ENCODE results near the gene BTBD16. TPM values are rescaled to one million over a fixed set of nuclear protein-coding genes. Genes with fewer than 3 reads are reported as not detected.
A peak's percentile ranks its signal among the peaks of the same experiment; 100 is the strongest.

Gene BTBD16
- total and polyA plus RNA-seq, 2 donors from 2014 or later, result 0.34 to 1.2 TPM

- Histone ChIP-seq H3K9me3 (ENCODE audit: control insufficient read depth in 2 of 3, insufficient read depth in 1 of 3, low read length in 3 of 3) (no peaks in the 10 kb centered on the region), H3K9ac (ENCODE audit: low read length in 3 of 3) (no peak overlapping the region), H3K27ac (ENCODE audit: low read depth in 2 of 2, low read length in 2 of 2) (peak overlapping the region in 1 of 2 donors; percentile 4), H3K36me3 (ENCODE audit: control insufficient read depth in 2 of 3, insufficient read depth in 3 of 3, low read length in 3 of 3) (no peaks in the 10 kb centered on the region), H3K27me3 (ENCODE audit: control insufficient read depth, insufficient read depth, low read length) (no peaks in the 10 kb centered on the region), H3K4me3 (ENCODE audit: low read length in 3 of 3) (peak overlapping the region in 2 of 3 donors; percentile 12 to 39), H3K4me1 (ENCODE audit: control insufficient read depth in 2 of 3, insufficient read depth in 2 of 3, low read depth in 1 of 3, low read length in 3 of 3) (peaks cover 0 to 14% (median 3%) of the 10 kb centered on the region in 3 donors)
- TF ChIP-seq, protein P1, sequence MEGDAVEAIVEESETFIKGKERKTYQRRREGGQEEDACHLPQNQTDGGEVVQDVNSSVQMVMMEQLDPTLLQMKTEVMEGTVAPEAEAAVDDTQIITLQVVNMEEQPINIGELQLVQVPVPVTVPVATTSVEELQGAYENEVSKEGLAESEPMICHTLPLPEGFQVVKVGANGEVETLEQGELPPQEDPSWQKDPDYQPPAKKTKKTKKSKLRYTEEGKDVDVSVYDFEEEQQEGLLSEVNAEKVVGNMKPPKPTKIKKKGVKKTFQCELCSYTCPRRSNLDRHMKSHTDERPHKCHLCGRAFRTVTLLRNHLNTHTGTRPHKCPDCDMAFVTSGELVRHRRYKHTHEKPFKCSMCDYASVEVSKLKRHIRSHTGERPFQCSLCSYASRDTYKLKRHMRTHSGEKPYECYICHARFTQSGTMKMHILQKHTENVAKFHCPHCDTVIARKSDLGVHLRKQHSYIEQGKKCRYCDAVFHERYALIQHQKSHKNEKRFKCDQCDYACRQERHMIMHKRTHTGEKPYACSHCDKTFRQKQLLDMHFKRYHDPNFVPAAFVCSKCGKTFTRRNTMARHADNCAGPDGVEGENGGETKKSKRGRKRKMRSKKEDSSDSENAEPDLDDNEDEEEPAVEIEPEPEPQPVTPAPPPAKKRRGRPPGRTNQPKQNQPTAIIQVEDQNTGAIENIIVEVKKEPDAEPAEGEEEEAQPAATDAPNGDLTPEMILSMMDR (IDR thresholded peaks at IDR 0.05; ENCODE audit: borderline replicate concordance, extremely low read depth, insufficient read depth), result no peak
- FAIRE-seq (peak; percentile 83), DNase-seq (no peak)
- intact Hi-C loops (cut with DNase I), result no loop called here
These were observed 115.4 kb downstream of the BTBD16 start for GRCh38 chr10:122386514-122386913.

- Histone ChIP-seq H3K36me3 (ENCODE audit: control insufficient read depth in 2 of 3, insufficient read depth in 3 of 3, low read length in 3 of 3) (no peaks in the 10 kb centered on the region), H3K27ac (ENCODE audit: low read depth in 2 of 2, low read length in 2 of 2) (no peak overlapping the region), H3K4me3 (ENCODE audit: low read length in 3 of 3) (no peak overlapping the region), H3K9me3 (ENCODE audit: control insufficient read depth in 2 of 3, insufficient read depth in 1 of 3, low read length in 3 of 3) (no peaks in the 10 kb centered on the region), H3K9ac (ENCODE audit: low read length in 3 of 3) (no peak overlapping the region), H3K4me1 (ENCODE audit: control insufficient read depth in 2 of 3, insufficient read depth in 2 of 3, low read depth in 1 of 3, low read length in 3 of 3) (peaks cover 0 to 14% (median 3%) of the 10 kb centered on the region in 3 donors), H3K27me3 (ENCODE audit: control insufficient read depth, insufficient read depth, low read length) (no peaks in the 10 kb centered on the region)
- DNase-seq (no peak), FAIRE-seq (no peak)
- TF ChIP-seq, protein P1 (IDR thresholded peaks at IDR 0.05; ENCODE audit: borderline replicate concordance, extremely low read depth, insufficient read depth), result no peak
- intact Hi-C loops (cut with DNase I), result no loop called here
These were observed 116.5 kb downstream of the BTBD16 start for GRCh38 chr10:122387572-122387971.

Other genes starting within 250 kb of the BTBD16 start
- 168 TPM for gene PLEKHA1, start 103.4 kb downstream of the BTBD16 start, total RNA-seq
- 19.5 TPM for gene PLEKHA1, start 103.4 kb downstream of the BTBD16 start, polyA plus RNA-seq (ENCODE audit: insufficient read depth, low read depth, low replicate concordance)
- not detected for gene ARMS2, start 183.4 kb downstream of the BTBD16 start, total RNA-seq
- gene ARMS2, start 183.4 kb downstream of the BTBD16 start, polyA plus RNA-seq (ENCODE audit: insufficient read depth, low read depth, low replicate concordance), result not detected
- 86.0 TPM for gene HTRA1, start 190.3 kb downstream of the BTBD16 start, total RNA-seq
- 345 TPM for gene HTRA1, start 190.3 kb downstream of the BTBD16 start, polyA plus RNA-seq (ENCODE audit: insufficient read depth, low read depth, low replicate concordance)